ENCODE measurements around the gene P2RX2. TPM values are rescaled to one million over a fixed set of nuclear protein-coding genes. Genes with fewer than 3 reads are reported as not detected.

The P2RX2 gene
- total RNA-seq = not detected

GRCh38 chr12:132618683-132619043, at the start of gene P2RX2:
TSS of gene P2RX2 (plus strand) at chr12:132618776. CDS start at chr12:132618817, 41 bp downstream.
- no peak for DNase-seq

GRCh38 chr12:132568826-132569480, 49.6 kb upstream of the P2RX2 start:
- DNase-seq = no peak

GRCh38 chr12:132569856-132570480, 48.6 kb upstream of the P2RX2 start:
- DNase-seq = no peak

GRCh38 chr12:132570635-132571034, 47.9 kb upstream of the P2RX2 start:
- DNase-seq = no peak

GRCh38 chr12:132571051-132571450, 47.5 kb upstream of the P2RX2 start:
- DNase-seq = no peak

- DNase-seq = no peak
These were observed 47.0 kb upstream of the P2RX2 start for GRCh38 chr12:132571598-132571997.

- no peak for DNase-seq
These were observed 46.5 kb upstream of the P2RX2 start for GRCh38 chr12:132572106-132572505.

- DNase-seq = no peak
These were observed 45.5 kb upstream of the P2RX2 start for GRCh38 chr12:132572801-132573760.

- DNase-seq = no peak
These were observed 44.1 kb upstream of the P2RX2 start for GRCh38 chr12:132574271-132574996.

GRCh38 chr12:132575661-132576060, 42.9 kb upstream of the P2RX2 start:
- DNase-seq = no peak

GRCh38 chr12:132576701-132577100, 41.9 kb upstream of the P2RX2 start:
- DNase-seq = no peak

- DNase-seq = no peak
These were observed 41.2 kb upstream of the P2RX2 start for GRCh38 chr12:132577191-132577920.

GRCh38 chr12:132578118-132578517, 40.5 kb upstream of the P2RX2 start:
- DNase-seq = no peak

GRCh38 chr12:132578826-132579225, 39.8 kb upstream of the P2RX2 start:
- DNase-seq = no peak

GRCh38 chr12:132579744-132580143, 38.8 kb upstream of the P2RX2 start:
- DNase-seq = no peak

GRCh38 chr12:132580701-132581292, 37.8 kb upstream of the P2RX2 start:
- DNase-seq = no peak

GRCh38 chr12:132581348-132582057, 37.1 kb upstream of the P2RX2 start:
- no peak for DNase-seq

GRCh38 chr12:132582058-132582420, 36.5 kb upstream of the P2RX2 start:
- no peak for DNase-seq

GRCh38 chr12:132582582-132583410, 35.8 kb upstream of the P2RX2 start:
- DNase-seq = no peak

- DNase-seq = no peak
These were observed 35.2 kb upstream of the P2RX2 start for GRCh38 chr12:132583411-132583710.
